Islet of Langerhans (tissue), 1 donor: ENCODE measurements around the gene ITGB2.
"Not testable (repeated sequence)": the region's sequence is repeated elsewhere in the genome, so short reads cannot be mapped to it uniquely, and the experiment has no call there.

Experiments used
- FAIRE-seq: peaks from one replicate; lab custom pipeline; 2011; peaks lifted over from hg19 to GRCh38; lab: Jason Lieb, UNC

Gene ITGB2

DNA sequence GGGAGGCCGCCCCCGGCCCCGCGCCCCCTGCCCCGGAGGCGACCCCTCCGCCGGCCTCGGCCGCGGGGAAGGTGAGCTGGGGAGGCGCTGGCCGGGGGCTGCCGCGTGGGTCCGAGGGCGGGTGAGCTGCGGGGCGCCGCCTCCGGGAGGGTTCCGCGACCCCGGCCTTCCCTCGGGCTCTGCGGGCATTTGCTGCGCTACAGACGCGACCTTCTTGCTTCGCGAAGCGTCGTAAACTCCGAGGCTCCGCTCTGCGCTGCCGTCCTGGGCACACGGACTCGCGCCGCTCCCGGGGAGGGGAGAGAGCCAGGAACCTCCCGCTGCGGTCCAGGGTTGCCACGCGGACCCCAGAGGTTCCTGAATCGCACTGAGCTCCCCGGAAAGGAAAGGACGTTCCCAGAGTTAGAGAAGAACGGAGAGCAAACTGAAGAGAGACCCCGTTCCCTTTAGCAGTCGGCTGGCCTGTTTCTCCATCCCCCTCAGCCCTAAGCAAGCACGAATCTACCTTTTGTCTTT is 19.5 kb upstream of the ITGB2 start:
- FAIRE-seq, result no peak

DNA sequence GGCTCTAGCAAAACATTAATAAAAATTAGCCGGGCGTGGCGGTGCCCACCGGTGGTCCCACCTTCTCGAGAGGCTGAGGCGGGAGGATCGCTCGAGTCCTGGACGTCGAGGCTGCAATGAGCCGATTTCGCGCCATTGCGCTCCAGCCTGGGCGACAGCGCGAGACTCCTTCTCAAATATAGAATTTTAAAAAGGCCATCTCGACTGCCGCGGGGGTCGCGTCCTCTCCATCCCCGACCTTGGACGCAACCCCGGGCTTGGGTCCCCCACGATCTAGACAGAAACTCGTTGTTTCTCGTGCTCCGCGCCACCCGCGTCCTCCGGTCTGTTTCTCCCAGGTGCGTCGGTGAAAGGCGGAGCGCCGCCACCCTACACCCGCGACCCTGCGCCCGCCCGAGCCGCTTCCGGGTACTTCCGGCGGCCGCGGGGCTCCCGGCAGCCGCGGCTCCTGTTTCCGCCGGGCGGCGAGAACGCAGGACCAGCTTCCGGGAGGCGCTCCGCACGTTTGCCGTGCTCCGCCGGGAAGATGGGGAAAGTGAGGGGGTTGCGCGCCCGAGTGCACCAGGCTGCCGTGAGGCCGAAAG is 18.9 kb upstream of the ITGB2 start, which contains the start of gene SLX9:
Gene SLX9 (plus strand): TSS at position 498 of the 584 bp plus-strand sequence. CDS start 29 bp downstream, at position 527.
- no peak for FAIRE-seq

DNA sequence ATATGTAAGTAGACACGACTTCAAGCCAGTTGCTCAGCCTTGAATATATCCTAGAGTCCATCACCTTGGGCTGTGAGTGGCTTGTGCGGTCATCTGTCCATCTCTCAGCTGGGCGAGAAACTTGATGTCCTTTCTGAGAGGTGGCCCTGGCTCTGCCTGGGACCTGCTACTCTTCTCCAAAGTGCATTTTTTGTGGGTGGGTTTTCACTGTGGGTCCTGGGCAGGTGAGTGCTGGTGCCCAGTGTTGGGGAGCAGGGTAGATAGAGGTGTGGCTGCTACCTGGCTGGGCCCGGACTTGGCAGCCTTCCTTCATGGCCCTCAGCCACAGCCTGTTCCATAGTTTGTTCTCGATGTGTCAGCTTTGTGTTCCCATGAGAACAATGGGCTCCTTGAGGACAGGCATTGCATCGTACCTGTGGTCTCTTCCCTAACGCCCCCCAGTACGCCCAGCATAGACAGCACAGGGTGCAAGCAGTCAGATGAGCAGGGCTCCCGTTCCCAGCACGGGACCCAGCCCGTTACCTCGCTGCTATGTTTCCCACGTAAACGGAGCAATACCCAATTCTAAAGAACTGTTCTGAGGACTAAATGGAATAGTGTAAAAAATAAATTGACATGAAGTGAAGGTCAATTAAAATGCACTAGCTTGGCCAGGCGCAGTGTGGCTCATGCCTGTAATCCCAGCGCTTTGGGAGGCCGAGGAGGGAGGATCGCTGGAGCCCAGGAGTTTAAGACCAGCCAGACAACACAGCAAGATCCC is 18.3 kb upstream of the ITGB2 start:
- no peak for FAIRE-seq

DNA sequence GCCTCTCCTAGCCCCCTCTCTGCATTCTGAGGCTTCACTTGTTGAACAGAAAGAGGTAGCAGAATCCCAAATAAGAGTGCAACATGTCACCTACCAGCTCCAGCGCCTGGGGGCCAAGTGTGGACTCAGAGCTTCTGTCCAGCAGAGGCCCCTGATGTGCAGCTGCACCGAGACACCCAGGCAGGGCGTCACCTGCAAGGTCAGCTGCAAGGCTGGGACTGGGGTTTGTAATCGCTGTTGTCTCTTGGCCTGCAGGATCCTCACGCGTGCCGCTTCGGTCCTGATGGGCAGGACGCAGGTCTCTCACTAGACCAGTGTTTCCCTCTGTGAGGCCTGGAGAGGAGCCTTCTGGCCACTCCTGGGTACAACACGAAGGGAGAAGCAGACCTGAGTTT is 14.8 kb upstream of the ITGB2 start:
- no peak for FAIRE-seq

DNA sequence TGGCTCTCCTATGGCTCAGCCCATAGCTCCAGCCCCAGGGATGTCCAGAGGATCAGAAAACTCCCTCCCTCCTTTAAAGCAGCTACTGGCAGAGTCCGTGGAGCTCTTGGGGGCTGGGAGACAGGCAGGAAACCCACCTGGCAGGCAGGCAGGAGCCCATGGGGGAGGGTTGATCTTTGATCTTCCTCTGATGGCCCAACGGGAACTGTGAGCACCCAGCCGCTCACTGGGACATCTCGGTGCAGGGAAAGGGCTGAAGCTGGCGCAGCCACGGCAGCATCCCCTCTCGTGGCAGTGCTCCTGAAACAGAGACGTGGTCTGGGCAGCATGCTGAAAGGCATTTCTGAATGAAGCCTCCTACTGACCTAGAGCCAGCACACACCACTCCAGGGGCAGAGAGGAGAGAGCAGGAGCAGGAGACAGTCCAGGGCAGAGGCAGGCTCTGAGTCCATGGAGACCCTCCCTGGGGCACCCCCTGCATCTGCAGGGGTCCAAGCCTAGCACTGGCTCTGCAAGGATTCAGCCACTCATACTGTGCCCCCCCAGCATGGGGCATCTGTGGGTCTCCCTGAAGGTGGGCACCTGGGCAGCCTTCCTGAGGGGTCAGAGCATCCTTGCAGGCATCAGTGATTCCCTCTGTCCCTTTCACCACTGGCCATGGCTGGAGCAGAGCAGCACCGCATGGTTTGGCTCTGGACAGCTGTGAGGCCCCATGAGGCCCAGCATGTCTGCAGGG is 14.3 kb upstream of the ITGB2 start:
- FAIRE-seq, result no peak

DNA sequence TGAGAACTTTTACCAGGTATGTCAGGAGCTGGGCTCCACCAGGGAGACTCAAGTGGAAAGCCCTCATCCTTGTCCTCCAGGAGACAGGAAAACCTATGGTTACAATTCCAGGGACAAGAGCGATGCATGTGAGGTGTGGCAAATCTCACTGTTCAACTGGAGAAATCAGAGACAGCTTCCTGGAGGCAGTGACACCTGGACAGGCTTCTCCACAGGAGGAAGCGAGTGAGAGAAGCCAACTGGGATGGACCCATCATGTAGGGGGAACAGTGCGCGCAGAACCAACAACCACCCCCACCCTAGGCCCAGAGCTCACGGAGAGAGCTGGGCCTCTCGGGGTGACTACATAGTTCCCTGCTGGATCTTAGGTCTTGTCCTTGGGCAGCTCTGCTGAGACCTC is 13.6 kb upstream of the ITGB2 start:
- FAIRE-seq, result no peak

DNA sequence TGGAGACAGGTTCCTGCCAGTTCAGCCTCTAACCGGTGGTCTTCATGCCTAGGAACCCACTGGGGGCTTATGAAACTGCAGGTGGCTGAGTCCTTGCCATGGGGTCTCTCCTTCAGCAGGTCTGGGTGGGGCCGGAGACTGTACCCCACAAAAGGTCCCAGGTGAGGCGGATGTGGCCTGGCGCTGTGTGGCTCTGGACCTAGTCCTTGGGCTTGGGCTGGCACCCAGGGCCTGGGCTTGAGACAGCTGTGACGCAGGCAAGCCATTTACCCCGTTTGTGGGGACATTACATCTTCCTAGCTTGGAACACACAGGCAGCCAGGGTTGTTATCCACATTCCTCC is 13.2 kb upstream of the ITGB2 start:
- no peak for FAIRE-seq

DNA sequence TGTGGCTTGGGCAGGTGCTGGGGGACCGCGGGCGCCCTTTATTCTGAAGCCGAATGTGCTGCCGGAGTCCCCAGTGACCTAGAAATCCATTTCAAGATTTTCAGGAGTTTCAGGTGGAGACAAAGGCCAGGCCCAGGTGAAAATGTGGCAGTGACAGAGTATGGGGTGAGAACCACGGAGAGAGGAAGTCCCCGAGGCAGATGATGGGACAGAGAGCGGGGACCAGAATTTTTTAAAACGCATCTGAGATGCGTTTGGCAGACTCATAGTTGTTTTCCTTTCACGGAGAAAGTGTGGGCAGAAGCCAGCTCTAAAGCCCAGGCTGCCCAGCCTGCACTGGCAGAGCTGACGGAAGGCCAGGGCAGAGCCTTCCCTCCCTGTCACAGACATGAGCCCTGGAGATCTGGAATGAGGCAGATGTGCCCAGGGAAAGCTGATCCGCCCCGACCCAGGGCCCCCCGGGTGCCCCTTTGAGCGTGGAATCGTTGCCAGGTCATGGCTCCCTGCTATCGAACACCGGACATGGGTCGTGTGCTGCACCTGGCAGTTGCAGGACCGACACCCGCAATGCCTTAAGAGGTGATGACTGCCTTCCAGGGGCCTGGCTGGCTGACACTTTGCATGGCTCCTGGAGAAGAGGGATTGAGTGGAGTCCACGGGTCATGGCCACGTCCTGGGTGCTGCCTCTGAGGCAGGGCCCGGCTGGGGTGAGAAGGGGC is 12.7 kb upstream of the ITGB2 start:
- FAIRE-seq, result no peak

DNA sequence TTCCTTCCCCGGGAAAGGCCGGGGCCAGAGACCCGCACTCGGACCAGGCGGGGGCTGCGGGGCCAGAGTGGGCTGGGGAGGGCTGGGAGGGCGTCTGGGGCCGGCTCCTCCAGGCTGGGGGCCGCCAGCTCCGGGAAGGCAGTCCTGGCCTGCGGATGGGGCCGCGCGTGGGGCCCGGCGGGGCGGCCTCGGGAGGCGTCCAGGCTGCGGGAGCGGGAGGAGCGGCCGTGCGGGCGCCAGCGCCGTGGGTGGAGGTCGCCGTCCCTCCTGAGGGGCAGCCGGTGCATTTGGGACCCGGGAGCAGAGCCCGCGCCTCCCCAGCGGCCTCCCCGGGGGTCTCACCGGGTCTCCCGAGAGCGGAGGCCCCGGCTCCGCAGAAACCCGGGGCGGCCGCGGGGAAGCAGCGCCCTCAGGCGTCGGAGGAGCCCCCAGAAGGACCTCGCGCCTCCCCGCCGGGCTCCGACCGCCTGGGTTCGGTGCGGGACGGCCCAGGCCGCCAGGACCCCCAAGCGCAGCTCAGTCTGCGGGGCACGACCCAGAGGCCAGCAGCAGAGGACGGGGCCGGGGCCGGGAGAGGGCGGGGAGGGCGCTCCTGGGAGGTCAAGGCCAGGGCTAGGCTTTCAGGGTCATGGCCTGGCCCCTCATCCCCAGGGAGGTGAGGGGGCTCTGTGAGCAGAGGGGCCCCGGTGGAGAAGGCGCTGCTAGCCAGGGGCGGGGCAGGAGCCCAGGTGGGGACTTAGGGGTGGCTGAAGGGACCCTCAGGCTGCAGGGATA is 11.9 kb upstream of the ITGB2 start:
- no peak for FAIRE-seq

DNA sequence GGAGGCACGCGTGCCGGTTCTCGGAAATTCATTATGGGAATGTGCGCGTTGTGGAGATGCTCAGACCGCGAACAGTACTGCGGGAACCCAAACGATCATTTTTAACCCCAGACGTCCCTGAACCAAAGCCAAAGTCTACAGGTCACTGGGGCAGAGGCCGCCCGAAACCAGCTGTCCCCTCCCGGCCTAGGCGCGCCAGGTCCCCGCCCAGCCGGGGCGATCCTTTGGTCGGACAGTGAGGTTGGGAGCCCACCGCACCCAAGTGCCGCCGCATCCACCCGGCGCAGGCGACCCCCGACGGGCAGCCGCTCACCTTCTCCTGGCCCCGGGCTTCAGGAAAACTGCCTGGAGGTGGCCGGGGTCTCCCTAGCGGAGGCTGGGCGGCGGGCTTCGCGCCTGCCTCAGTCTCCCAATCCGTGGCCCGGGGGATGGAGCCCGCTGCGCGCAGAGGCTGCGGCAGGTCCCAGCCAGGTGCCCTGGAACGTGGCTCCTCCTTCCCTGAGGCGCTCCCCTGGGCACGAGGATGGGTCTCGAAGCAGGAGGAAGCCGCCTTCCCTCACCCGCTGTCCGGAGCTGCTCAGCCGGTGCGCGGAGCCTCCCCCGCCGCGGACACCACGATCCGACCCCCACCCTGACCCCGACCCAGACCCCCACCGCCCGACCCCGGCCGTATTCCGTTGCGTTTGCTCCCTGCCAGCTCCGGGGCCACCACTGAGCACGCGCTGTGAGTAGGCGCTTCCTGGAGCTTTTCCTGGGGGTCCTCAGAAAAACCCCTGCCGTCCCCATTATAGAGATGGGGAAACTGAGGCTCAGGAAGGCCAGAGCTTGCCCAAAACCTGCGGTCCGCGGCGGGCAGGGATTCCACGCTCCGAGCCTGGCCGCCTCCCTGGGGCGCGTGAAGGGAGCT is 11.1 kb upstream of the ITGB2 start:
- no peak for FAIRE-seq

DNA sequence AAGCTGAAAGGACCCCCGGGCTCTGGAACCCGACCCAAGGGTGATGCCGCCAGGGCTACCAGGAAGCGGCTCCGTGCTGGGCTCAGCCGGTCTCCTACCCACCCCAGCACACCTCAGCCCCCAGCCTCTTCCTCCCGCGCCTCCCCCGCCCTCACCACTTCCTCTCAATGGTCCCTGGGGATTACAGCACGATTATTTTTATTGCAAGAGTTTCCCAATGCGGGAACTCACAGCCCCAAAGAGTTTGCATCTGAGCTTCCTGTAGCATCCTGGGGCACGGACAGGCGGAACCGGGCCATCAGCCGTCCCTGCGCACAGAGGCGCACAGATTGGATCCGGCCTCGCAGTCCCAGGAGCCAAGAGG is 10.4 kb upstream of the ITGB2 start:
- no peak for FAIRE-seq

DNA sequence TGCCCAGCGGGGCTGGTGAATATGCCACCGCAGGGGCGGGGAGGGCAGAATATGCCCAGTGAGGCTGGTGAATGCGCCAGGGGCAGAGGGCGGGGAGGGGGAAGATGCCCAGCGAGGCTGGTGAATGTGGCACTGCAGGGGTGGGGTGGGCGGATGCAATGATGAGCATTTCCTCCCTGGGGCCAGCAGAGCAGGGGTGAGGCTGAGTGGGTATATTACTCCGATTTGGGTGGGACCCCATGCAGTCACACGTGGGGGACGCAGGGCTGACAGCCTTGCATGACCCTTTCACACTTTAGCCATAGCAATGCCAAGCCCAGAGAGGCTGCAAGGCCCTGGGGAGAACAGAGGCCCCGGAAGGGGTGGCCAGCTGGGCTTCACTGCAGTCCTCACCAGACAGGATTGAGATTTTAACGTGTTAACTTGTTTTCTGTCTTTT is 9.9 kb upstream of the ITGB2 start:
- FAIRE-seq, result no peak

DNA sequence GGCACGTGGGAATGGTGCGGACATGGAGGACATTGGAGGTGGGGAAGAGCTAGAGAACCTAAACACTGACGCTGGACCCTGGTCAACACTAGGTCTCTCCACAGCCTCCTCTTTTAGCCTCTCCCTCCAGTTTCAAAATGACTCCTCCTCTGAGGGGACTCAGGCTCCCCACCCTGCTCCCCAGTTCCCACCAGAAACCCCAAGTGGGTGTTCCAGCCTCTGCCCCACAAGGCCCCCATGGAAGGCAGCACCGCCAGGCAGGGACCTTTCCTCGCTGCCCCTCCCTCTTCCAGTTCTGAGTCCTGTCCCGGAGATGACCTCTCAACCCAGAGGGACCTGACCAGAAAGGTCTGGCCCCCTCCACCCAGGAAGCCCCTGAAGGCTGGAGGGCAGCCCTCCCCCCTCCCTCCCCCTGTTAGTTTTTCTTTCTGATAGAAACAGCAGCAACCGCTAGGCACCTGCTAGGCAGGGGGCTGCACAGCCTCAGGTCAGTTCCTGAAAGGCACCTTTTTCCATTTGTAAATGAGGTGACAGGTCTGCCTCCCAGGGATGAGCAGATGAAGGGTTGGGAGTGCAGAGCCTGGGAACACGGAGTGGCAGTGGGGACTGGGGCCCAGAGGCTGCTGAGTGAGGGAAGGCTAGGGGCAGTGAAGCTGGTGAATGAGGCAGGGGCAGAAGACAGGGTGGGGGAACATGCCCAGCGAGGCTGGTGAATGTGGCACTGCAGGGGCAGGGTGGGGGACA is 9.3 kb upstream of the ITGB2 start:
- FAIRE-seq, result no peak

DNA sequence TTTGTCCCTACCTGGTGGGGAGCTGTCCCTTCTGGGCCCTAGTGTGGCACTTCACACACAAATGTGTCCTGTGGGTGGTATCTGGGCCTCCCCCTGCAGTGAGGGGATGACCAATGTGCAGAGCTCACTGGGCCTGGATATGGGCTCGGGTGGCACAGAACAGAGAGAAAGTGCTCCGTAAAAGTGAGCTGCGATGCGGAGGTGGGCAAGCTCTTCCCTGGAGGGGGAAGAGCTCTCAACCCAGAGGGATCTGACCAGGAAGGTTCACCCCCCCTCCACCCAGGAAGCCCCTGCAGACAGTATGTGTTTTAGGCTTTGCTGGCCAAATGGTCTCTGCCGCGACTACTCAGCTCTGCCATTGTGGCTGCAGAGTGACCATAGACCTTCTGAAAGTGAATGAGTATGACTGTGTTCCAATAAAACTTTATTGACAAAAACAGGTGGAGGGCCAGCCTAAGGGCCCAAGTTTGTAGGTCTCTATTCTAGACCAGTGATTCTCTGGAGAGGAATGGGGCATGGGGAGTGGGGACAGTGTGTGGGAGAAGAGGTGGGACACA is 8.6 kb upstream of the ITGB2 start:
- FAIRE-seq, result no peak

DNA sequence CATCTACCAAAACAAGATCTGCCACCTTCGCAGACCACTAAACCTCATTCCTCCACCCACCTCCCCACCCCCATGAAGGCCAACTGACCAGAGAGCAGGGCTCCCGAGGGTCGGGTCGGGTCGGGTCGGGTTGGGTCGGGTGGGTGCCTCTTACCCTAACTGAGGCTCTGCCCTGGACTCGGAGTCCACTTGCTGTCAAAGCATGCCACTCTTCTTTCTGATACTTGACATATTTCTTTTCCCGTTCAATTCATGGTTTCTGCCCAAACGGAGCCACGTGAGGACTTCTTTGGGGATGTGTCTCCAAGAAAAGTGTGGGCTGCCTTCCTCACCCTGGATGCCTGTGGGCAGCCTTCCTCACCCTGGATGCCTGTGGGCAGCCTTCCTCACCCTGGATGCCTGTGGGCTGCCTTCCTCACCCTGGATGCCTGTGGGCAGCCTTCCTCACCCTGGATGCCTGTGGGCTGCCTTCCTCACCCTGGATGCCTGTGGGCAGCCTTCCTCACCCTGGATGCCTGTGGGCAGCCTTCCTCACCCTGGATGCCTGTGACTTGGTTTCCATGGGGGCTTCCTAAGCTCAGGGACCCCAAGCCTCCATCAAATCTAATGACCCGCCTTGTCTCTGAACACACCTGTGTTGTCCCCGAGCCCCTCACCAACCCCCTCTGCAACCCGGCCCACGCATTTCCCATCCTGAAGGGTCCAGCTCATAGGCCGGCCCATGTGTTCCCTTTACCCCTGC is 8.0 kb upstream of the ITGB2 start:
- not testable (repeated sequence) for FAIRE-seq

DNA sequence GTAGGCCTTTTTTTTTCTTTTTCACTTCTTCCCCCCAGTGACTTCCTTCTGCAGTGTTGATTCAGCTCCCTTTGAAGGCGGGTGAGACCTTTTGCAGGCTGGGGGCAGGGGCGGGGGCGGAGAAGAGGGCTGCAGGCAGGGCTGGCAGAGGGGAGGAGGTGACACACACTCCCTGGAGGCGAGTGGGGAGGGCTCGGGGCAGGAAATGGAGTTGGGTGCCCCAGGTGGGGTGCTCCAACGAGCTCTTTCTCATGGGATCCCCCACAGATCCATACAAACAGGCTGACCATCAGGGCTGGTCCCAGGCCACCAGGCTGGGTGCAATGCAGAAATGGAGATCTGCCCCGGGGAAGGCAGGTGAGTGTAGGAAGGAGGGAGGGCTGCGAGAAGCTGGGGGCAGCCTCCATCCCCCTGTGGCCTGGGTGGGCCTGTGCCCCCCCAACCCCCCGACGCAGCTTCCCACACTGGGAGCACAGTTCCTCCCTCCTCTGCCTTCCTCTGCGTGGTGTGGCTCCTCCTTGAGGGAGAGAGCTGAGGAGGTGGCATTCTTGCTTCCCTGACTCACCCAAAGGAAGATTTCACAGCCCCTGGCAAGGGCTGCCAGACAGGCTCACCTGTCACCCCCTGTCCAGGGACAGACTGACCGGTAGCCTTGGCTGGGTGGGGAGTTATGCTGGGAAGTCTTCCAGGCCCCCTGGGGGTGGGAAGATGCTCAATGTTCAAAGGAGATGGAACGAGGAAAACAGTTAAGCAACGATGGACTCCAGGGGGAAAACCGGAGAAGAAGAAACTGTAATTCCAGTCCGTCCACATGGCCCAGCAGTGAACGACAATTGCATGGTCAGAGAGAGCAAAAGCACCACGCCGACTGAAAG is 7.1 kb upstream of the ITGB2 start:
- FAIRE-seq, result no peak

DNA sequence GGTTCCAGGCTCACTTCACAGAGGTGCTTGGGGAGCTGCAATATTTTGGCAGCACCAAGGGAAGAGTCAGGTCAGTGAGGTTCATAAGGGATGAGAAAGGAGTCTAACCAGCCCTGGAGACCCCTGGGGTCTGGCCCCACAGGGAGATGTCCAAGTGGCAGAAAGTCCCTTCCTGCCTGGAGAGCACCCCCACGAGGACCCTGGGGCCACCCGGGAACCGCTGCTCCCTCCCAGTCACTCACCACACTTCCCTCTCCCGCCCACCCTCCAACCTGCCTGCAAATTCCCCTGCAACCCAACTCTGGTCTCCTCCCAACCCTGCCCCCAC is 6.5 kb upstream of the ITGB2 start:
- no peak for FAIRE-seq
